ENCODE measurements around the gene DTX3.

The DTX3 gene

DNA sequence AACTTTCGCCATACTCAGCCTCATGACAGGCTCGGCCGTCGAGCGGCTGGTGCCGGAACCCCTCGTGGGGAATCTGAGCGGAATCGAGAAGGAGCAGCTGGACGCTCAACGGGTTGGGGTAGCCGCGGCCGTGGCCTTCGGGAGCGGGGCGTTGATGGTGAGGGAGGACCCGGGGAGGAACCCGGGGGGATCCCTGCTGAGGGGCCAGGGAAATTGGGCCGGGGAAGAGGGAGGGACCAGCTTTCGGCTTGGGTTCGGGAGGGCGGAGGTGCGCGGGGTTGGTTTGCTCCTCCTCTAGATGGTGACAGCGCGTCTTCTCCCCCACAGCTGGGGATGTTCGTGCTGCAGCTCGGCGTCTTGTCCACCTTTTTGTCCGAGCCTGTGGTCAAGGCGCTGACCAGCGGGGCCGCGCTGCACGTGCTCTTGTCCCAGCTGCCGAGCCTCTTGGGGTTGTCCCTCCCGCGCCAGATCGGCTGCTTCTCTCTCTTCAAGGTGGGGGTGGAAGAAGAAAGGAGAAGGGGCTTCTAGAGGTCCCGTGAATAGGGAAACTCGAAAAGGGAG is 16.4 kb downstream of the DTX3 start:
- ATAC-seq: no peak
- TF ChIP-seq, protein P1, sequence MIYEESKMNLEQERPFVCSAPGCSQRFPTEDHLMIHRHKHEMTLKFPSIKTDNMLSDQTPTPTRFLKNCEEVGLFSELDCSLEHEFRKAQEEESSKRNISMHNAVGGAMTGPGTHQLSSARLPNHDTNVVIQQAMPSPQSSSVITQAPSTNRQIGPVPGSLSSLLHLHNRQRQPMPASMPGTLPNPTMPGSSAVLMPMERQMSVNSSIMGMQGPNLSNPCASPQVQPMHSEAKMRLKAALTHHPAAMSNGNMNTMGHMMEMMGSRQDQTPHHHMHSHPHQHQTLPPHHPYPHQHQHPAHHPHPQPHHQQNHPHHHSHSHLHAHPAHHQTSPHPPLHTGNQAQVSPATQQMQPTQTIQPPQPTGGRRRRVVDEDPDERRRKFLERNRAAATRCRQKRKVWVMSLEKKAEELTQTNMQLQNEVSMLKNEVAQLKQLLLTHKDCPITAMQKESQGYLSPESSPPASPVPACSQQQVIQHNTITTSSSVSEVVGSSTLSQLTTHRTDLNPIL (CRISPR knock-in tag; IDR thresholded peaks at IDR 0.05; ENCODE audit: low read depth): no peak
- TF ChIP-seq PPARA (CRISPR knock-in tag; IDR thresholded peaks at IDR 0.05; ENCODE audit: borderline replicate concordance) (no peak), RARB (CRISPR knock-in tag; IDR thresholded peaks at IDR 0.05) (no peak), ZC3H10 (CRISPR knock-in tag; IDR thresholded peaks at IDR 0.05) (no peak), ESRRG (CRISPR knock-in tag; IDR thresholded peaks at IDR 0.05) (no peak), BACH2 (CRISPR knock-in tag; IDR thresholded peaks at IDR 0.05; ENCODE audit: borderline replicate concordance) (no peak), ZNF8 (CRISPR knock-in tag; IDR thresholded peaks at IDR 0.05) (no peak)
- TF ChIP-seq, protein P2, sequence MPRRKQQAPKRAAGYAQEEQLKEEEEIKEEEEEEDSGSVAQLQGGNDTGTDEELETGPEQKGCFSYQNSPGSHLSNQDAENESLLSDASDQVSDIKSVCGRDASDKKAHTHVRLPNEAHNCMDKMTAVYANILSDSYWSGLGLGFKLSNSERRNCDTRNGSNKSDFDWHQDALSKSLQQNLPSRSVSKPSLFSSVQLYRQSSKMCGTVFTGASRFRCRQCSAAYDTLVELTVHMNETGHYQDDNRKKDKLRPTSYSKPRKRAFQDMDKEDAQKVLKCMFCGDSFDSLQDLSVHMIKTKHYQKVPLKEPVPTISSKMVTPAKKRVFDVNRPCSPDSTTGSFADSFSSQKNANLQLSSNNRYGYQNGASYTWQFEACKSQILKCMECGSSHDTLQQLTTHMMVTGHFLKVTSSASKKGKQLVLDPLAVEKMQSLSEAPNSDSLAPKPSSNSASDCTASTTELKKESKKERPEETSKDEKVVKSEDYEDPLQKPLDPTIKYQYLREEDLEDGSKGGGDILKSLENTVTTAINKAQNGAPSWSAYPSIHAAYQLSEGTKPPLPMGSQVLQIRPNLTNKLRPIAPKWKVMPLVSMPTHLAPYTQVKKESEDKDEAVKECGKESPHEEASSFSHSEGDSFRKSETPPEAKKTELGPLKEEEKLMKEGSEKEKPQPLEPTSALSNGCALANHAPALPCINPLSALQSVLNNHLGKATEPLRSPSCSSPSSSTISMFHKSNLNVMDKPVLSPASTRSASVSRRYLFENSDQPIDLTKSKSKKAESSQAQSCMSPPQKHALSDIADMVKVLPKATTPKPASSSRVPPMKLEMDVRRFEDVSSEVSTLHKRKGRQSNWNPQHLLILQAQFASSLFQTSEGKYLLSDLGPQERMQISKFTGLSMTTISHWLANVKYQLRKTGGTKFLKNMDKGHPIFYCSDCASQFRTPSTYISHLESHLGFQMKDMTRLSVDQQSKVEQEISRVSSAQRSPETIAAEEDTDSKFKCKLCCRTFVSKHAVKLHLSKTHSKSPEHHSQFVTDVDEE (CRISPR knock-in tag; IDR thresholded peaks at IDR 0.05): no peak

DNA sequence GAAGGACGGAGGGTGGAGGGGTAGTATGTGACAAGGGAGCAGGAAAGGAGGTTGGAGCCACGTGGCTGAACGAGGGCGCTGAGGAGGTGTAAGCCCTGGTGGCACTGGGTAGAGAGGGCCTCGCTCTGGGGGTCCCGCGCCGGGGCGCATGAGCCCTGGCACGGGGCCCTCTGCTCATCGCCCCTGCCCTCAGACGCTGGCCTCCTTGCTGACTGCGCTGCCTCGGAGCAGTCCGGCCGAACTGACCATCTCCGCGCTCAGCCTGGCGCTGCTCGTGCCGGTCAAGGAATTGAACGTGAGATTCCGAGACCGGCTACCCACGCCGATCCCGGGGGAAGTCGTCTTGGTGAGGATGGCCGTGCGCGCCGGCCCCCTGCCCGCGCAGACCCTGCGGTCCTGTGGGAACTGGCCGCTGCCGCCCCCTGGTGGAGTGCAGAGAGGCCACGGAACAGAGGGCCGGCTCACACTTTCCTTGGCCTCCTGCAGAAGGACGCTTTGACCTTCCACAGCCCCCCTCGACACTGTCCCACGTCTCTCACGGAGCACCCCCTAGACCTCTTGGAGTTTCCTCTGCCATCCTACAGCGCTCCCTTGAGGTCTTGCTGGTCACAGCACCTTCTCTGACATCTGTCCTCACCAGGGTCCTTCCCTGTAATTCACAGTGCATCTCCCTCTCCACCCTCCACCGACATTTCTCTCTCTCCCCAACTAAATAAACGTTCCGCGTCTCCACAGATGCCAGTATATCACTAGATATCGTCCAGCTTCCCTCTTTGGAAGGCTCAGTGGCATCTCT is 17.1 kb downstream of the DTX3 start:
- peak; percentile 93 for ATAC-seq
- TF ChIP-seq ISL1 (CRISPR knock-in tag; IDR thresholded peaks at IDR 0.05) (no peak), PPARA (CRISPR knock-in tag; IDR thresholded peaks at IDR 0.05; ENCODE audit: borderline replicate concordance) (no peak), ZNF70 (CRISPR knock-in tag; IDR thresholded peaks at IDR 0.05) (no peak), ZFP3 (CRISPR knock-in tag; IDR thresholded peaks at IDR 0.05) (no peak)
- TF ChIP-seq, protein P3, sequence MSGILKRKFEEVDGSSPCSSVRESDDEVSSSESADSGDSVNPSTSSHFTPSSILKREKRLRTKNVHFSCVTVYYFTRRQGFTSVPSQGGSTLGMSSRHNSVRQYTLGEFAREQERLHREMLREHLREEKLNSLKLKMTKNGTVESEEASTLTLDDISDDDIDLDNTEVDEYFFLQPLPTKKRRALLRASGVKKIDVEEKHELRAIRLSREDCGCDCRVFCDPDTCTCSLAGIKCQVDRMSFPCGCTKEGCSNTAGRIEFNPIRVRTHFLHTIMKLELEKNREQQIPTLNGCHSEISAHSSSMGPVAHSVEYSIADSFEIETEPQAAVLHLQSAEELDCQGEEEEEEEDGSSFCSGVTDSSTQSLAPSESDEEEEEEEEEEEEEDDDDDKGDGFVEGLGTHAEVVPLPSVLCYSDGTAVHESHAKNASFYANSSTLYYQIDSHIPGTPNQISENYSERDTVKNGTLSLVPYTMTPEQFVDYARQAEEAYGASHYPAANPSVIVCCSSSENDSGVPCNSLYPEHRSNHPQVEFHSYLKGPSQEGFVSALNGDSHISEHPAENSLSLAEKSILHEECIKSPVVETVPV (CRISPR knock-in tag; IDR thresholded peaks at IDR 0.05): no peak

DNA sequence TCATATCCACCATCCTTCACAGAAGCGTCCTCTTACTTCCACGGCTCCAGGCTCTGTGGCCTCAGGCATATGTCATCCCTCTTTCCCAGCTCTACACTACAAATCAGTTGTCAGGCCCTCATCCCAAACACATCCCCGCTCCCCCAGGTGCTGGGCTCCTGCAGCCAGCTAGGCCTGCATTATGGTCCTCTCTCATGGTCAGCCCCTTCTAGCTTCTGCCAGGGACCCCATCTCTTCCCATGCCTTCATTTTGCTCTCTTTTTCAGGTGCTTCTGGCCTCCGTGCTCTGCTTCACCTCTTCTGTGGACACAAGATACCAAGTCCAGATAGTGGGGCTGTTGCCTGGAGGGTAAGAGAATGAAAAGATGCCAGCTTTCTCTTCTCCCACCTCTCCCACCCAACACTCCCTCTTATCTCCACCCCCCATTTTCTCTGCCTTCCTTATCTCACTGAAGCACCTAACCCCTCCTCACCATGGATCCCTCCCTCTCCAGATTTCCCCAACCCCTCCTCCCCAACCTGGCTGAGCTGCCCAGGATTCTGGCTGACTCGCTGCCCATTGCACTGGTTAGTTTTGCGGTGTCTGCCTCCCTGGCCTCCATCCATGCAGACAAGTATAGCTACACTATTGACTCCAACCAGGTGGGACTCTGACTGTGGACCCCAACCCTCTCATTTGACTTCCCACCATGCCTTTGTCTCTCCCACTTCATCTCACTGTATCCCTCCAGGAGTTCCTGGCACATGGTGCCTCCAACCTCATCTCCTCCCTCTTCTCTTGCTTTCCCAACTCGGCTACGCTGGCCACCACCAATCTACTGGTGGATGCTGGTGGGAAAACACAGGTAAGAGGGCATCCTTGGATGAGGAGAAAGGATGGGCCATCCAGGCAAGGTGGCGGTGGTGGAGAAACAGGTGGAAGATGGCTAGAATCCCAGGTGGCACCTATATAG is 17.9 kb downstream of the DTX3 start:
- ATAC-seq: no peak
- no peak for TF ChIP-seq BACH2 (CRISPR knock-in tag; IDR thresholded peaks at IDR 0.05; ENCODE audit: borderline replicate concordance)
- TF ChIP-seq, protein P2 (CRISPR knock-in tag; IDR thresholded peaks at IDR 0.05): no peak
- TF ChIP-seq ZFP3 (CRISPR knock-in tag; IDR thresholded peaks at IDR 0.05): no peak
- no peak for TF ChIP-seq RARB (CRISPR knock-in tag; IDR thresholded peaks at IDR 0.05)

DNA sequence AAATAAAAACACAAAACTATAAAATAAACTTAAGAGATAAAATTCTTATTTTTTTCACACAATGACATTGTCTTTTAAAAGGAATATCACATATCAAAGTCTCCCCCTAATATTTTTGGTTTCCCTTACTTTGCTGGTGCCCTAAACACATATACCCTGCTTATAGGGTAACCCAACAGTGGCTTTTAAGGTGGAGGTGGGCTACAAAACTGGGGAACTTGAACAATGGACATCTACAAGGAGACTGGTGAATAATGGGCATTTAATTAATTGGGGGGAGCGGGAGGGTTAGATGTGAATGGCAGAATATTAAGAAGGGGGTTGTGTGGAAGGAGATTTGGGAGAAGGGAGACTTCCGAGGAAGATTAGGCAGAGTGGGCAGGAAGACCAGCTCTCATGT is 18.8 kb downstream of the DTX3 start:
- TF ChIP-seq, protein P4, sequence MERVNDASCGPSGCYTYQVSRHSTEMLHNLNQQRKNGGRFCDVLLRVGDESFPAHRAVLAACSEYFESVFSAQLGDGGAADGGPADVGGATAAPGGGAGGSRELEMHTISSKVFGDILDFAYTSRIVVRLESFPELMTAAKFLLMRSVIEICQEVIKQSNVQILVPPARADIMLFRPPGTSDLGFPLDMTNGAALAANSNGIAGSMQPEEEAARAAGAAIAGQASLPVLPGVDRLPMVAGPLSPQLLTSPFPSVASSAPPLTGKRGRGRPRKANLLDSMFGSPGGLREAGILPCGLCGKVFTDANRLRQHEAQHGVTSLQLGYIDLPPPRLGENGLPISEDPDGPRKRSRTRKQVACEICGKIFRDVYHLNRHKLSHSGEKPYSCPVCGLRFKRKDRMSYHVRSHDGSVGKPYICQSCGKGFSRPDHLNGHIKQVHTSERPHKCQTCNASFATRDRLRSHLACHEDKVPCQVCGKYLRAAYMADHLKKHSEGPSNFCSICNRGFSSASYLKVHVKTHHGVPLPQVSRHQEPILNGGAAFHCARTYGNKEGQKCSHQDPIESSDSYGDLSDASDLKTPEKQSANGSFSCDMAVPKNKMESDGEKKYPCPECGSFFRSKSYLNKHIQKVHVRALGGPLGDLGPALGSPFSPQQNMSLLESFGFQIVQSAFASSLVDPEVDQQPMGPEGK (CRISPR knock-in tag; IDR thresholded peaks at IDR 0.05; ENCODE audit: borderline replicate concordance): no peak
- TF ChIP-seq ESRRG (CRISPR knock-in tag; IDR thresholded peaks at IDR 0.05) (no peak), SNAI2 (CRISPR knock-in tag; IDR thresholded peaks at IDR 0.05) (no peak), GLIS3 (CRISPR knock-in tag; IDR thresholded peaks at IDR 0.05) (no peak), ARNTL (CRISPR knock-in tag; IDR thresholded peaks at IDR 0.05; ENCODE audit: borderline replicate concordance, low read depth) (no peak), ZNF8 (CRISPR knock-in tag; IDR thresholded peaks at IDR 0.05) (no peak), ISL1 (CRISPR knock-in tag; IDR thresholded peaks at IDR 0.05) (no peak), PPARA (CRISPR knock-in tag; IDR thresholded peaks at IDR 0.05; ENCODE audit: borderline replicate concordance) (no peak), ZFP30 (CRISPR knock-in tag; IDR thresholded peaks at IDR 0.05) (no peak), ZFP3 (CRISPR knock-in tag; IDR thresholded peaks at IDR 0.05) (no peak), TCF4 (CRISPR knock-in tag; IDR thresholded peaks at IDR 0.05; ENCODE audit: borderline replicate concordance) (no peak)
- TF ChIP-seq, protein P3 (CRISPR knock-in tag; IDR thresholded peaks at IDR 0.05): no peak
- ATAC-seq: no peak

All from SK-N-SH treated with all-trans-retinoic acid at 6 μM for 48 hours (cell line).